Osteoblast (primary cell): ENCODE data around the gene SH3TC1. TPM values are rescaled to one million over a fixed set of nuclear protein-coding genes. Genes with fewer than 3 reads are reported as not detected.

Experiments used
- DNase-seq: peaks from one replicate; pipeline ENCODE4 v3.0.0; 2011; ENCODE audit warnings: low spot score, mixed read lengths; ENCODE audit not compliant: insufficient read length; ENCODE audit errors: missing footprints
- H2AFZ ChIP-seq: 2 replicates; pipeline ENCODE4 v1.6.0; 2011; ENCODE audit warnings: mild to moderate bottlenecking, low read length
- H3K27ac ChIP-seq: 2 replicates; pipeline ENCODE4 v1.5.1; 2011; ENCODE audit warnings: mild to moderate bottlenecking, low read depth, low read length, moderate library complexity
- H3K27me3 ChIP-seq: 2 replicates; pipeline ENCODE4 v1.6.0; 2012; ENCODE audit warnings: mild to moderate bottlenecking, control low read depth, inconsistent platforms, low read length, moderate library complexity; ENCODE audit not compliant: insufficient read depth
- H3K36me3 ChIP-seq: 2 replicates; pipeline ENCODE4 v1.5.1; 2011; ENCODE audit warnings: mild to moderate bottlenecking, low read length, control low read depth, moderate library complexity; ENCODE audit not compliant: insufficient read depth
- H3K4me1 ChIP-seq: 2 replicates; pipeline ENCODE4 v1.5.1; 2011; ENCODE audit warnings: mild to moderate bottlenecking, low read length, control low read depth, moderate library complexity; ENCODE audit not compliant: insufficient read depth
- H3K4me2 ChIP-seq: 2 replicates; pipeline ENCODE4 v1.6.0; 2011; ENCODE audit warnings: mild to moderate bottlenecking, low read length; ENCODE audit not compliant: insufficient read depth
- H3K4me3 ChIP-seq: fragments of 200-600 bp; sonication (generic); 3 replicates; pipeline ENCODE4 v1.5.1; 2012; ENCODE audit warnings: mild to moderate bottlenecking, low read length, inconsistent platforms; ENCODE audit not compliant: insufficient read depth
- H3K79me2 ChIP-seq: 2 replicates; pipeline ENCODE4 v1.6.0; 2012; ENCODE audit warnings: mild to moderate bottlenecking, low read length, control low read depth, inconsistent platforms; ENCODE audit not compliant: insufficient read depth
- H3K9me3 ChIP-seq: 2 replicates; pipeline ENCODE4 v1.5.1; 2011; ENCODE audit warnings: low read depth, low read length, control low read depth
- H4K20me1 ChIP-seq: 2 replicates; pipeline ENCODE4 v1.6.0; 2012; ENCODE audit warnings: mild to moderate bottlenecking, low read length, control low read depth; ENCODE audit not compliant: insufficient read depth
- total RNA-seq: library from RNA; depleted of rRNA; stranded (reverse); fragments of >200 nt; gene quantifications from 2 replicates; pipeline ENCODE4 v1.2.3, GENCODE V29; 2012
- TF ChIP-seq, protein P1 (sequence below): IDR thresholded peaks from 2 replicates; pipeline ENCODE4 v1.5.1; 2011; ENCODE audit warnings: mild to moderate bottlenecking, low read depth, low read length, moderate library complexity; ENCODE audit errors: extremely low read depth

Gene SH3TC1
- total RNA-seq, 1 donor, result 3.6 TPM

DNA sequence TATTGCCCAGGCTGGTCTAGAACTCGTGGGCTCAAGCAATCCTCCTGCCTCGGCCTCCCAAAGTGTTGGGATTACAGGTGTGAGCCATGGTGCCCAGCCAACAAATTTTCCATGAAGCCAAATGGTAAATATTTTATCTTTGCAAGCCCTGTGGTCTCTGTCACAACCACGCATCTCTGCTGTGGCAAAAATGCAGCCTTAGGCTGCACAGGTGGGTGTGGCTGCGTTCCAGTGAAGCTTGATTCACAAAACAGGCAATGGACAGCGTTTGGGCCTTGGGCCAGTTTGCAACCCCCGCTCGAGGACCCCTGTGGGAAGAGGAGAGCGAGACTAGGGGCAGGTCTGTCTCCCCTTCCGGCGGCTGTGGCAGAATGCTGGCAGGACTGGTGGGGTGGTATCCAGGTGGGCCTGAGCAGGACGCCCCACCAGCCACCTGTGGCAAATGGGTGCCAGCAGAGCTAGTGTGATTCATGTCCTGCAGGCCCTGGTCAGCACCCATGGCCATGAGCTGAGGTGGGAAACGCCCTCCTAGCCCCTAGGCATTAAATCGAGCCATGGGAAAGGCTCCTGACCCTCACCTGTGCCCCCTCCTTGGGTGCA, 90.2 kb downstream of the SH3TC1 start:
- H3K4me1 ChIP-seq, result no peaks in the 10 kb centered on the region
- H3K27me3 ChIP-seq, result no peaks in the 10 kb centered on the region
- H3K79me2 ChIP-seq, result no peaks in the 10 kb centered on the region
- H3K36me3 ChIP-seq, result no peaks in the 10 kb centered on the region
- H3K4me3 ChIP-seq, result no peak overlapping the region
- H3K4me2 ChIP-seq, result no peak overlapping the region
- TF ChIP-seq, protein P1, sequence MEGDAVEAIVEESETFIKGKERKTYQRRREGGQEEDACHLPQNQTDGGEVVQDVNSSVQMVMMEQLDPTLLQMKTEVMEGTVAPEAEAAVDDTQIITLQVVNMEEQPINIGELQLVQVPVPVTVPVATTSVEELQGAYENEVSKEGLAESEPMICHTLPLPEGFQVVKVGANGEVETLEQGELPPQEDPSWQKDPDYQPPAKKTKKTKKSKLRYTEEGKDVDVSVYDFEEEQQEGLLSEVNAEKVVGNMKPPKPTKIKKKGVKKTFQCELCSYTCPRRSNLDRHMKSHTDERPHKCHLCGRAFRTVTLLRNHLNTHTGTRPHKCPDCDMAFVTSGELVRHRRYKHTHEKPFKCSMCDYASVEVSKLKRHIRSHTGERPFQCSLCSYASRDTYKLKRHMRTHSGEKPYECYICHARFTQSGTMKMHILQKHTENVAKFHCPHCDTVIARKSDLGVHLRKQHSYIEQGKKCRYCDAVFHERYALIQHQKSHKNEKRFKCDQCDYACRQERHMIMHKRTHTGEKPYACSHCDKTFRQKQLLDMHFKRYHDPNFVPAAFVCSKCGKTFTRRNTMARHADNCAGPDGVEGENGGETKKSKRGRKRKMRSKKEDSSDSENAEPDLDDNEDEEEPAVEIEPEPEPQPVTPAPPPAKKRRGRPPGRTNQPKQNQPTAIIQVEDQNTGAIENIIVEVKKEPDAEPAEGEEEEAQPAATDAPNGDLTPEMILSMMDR, result no peak
- DNase-seq, result peak; percentile 44
- H3K9me3 ChIP-seq, result no peaks in the 10 kb centered on the region
- H3K27ac ChIP-seq, result no peak overlapping the region
- no peaks in the 10 kb centered on the region for H4K20me1 ChIP-seq
- no peak overlapping the region for H2AFZ ChIP-seq

DNA sequence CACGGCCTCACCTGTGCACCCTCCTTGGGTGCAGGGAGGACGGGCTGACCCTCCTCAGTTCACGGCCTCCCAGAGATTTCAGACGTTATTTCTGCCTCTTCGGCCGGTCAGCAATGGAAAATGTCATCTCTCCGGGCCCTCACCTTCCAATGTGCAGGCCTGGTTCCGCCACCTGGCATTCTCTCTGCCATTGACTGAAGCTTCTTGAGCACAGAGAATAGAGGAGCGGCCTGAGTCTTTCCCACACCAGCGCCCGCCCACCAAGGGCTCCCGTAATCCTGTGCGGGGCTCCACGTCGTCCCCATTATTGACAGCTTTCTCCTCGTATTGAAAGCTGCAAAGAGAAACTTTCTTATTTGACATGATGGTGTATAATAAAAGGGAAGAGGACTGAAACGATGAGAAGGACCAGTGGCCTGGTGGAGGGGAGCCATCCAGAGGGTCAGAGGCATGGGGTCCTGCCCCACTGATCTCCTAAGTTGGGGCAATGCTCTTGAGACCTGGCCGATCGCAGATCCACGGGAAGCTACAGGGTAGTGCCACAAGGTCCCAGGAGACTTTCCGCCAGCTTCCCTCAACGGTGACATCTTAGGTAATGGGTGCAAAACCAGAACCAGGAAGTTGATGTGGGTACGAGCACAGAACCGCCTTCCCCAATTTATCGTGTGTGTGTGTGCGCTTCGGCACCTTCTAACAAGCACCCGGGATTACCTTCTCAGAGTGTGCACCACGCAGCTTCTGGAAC, 91.0 kb downstream of the SH3TC1 start:
- no peaks in the 10 kb centered on the region for H3K27me3 ChIP-seq
- no peak overlapping the region for H3K4me3 ChIP-seq
- no peaks in the 10 kb centered on the region for H3K9me3 ChIP-seq
- no peaks in the 10 kb centered on the region for H3K79me2 ChIP-seq
- DNase-seq, result peak; percentile 34
- H3K4me1 ChIP-seq, result no peaks in the 10 kb centered on the region
- H3K4me2 ChIP-seq, result no peak overlapping the region
- TF ChIP-seq, protein P1, result no peak
- H4K20me1 ChIP-seq, result no peaks in the 10 kb centered on the region
- no peaks in the 10 kb centered on the region for H3K36me3 ChIP-seq
- H3K27ac ChIP-seq, result no peak overlapping the region
- H2AFZ ChIP-seq, result no peak overlapping the region

DNA sequence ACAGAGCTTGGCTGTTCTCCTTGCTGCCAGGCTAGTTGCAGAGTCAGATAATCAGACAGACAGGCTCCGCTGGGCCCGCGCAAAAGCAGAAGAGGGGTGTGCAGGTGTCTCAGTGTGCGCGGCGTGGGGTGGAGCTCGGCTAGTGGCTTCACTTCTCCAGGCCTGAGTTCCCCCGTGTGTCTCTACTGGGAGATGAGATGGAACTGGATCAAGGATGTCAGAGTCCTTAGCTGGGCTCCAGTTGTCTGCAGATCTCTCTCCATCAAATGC, 91.5 kb downstream of the SH3TC1 start:
- Histone ChIP-seq H2AFZ (no peak overlapping the region), H3K4me3 (no peak overlapping the region), H3K36me3 (no peaks in the 10 kb centered on the region), H3K27me3 (no peaks in the 10 kb centered on the region), H3K4me1 (no peaks in the 10 kb centered on the region), H3K9me3 (no peaks in the 10 kb centered on the region), H3K79me2 (no peaks in the 10 kb centered on the region), H3K27ac (no peak overlapping the region), H3K4me2 (no peak overlapping the region), H4K20me1 (no peaks in the 10 kb centered on the region)
- TF ChIP-seq, protein P1, result no peak
- DNase-seq, result peak; percentile 52

Other genes starting within 250 kb of the SH3TC1 start
- gene ABLIM2, start 40.5 kb upstream of the SH3TC1 start, total RNA-seq, result 0.29 and 0.36 TPM in 2 replicates
- gene HTRA3, start 70.5 kb downstream of the SH3TC1 start, total RNA-seq, result 4.0 and 11.5 TPM in 2 replicates
- 24.2 and 29.2 TPM in 2 replicates for gene ACOX3, start 241.4 kb downstream of the SH3TC1 start, total RNA-seq
- gene TRMT44, start 241.5 kb downstream of the SH3TC1 start, total RNA-seq, result 19.7 and 21.7 TPM in 2 replicates